Measurements from ENCODE around the gene SIPA1L3. TPM values are rescaled to one million over a fixed set of nuclear protein-coding genes. Genes with fewer than 3 reads are reported as not detected.

SIPA1L3 gene
- total RNA-seq, 3 donors from 2014 or later: 9.6 to 29.8 (median 28.5) TPM

DNA sequence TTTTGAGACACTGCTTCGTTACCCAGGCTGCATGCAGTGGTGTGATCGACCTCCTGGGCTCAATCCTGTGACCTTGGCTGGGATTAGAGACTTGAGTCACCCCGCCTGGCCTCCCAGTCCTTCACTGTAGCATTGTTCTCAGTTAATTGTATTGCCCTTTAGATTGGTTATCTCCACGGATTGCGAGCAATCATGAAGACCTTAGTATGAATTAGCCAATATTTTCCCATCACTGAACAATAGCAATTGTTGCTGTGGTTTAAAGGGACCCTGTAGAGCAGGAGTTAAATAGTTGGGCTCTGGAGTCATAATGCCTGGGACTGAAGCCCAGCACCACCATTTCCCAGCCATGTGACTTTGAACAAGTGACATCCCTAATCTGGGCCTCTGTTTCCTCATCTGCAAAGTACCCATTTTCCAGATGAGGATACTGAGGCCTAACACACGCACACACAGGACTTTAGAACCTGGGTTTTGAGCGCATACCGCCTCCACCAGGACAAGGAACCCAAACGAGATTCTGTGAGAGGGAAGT is 340.8 kb downstream of the SIPA1L3 start:
- Histone ChIP-seq H3K4me3 (no peak overlapping the region), H3K27me3 (no peaks in the 10 kb centered on the region), H3K4me1 (no peaks in the 10 kb centered on the region), H3K9me3 (no peaks in the 10 kb centered on the region), H3K27ac (peak overlapping the region; percentile 29 to 54), H3K36me3 (no peaks in the 10 kb centered on the region)
- no peak for DNase-seq (ENCODE audit: low spot score in 2 of 2)
- intact Hi-C loops (cut with DNase I; ENCODE audit: low total_unique reads): loop anchor here (10.0 kb wide), 1 partner anchor 87 kb away; the partner anchor contains the start of gene CATSPERG
- TF ChIP-seq POLR2AphosphoS5 (IDR thresholded peaks at IDR 0.05) (no peak), POLR2A (IDR thresholded peaks at IDR 0.05) (no peak)
- TF ChIP-seq, protein P1, sequence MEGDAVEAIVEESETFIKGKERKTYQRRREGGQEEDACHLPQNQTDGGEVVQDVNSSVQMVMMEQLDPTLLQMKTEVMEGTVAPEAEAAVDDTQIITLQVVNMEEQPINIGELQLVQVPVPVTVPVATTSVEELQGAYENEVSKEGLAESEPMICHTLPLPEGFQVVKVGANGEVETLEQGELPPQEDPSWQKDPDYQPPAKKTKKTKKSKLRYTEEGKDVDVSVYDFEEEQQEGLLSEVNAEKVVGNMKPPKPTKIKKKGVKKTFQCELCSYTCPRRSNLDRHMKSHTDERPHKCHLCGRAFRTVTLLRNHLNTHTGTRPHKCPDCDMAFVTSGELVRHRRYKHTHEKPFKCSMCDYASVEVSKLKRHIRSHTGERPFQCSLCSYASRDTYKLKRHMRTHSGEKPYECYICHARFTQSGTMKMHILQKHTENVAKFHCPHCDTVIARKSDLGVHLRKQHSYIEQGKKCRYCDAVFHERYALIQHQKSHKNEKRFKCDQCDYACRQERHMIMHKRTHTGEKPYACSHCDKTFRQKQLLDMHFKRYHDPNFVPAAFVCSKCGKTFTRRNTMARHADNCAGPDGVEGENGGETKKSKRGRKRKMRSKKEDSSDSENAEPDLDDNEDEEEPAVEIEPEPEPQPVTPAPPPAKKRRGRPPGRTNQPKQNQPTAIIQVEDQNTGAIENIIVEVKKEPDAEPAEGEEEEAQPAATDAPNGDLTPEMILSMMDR (IDR thresholded peaks at IDR 0.05): no peak

DNA sequence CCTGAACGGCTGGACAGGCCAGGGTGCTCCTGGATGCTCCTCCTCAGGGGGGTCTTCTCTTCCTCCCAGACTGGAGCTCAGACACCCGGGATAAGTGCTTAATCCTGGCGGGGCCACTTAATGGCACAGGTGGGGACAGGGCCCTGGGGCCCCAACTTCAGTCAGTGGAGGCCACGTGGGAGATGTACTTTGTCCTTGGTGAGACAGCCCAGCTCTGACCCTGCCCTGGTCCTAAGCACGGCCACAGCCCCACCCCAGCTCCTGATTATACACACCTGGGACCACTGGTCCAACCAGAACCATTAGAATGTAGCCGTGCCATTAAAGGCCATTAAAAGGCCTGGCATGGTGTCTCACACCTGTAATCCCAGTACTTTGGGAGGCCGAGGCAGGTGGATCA is 341.4 kb downstream of the SIPA1L3 start:
- intact Hi-C loops (cut with DNase I; ENCODE audit: low total_unique reads): loop anchor here (10.0 kb wide), 1 partner anchor 86 kb away; the partner anchor contains the start of gene CATSPERG
- H3K27ac ChIP-seq: peak overlapping the region; percentile 29 to 54
- H3K36me3 ChIP-seq: no peaks in the 10 kb centered on the region
- no peaks in the 10 kb centered on the region for H3K4me1 ChIP-seq
- no peaks in the 10 kb centered on the region for H3K27me3 ChIP-seq
- no peaks in the 10 kb centered on the region for H3K9me3 ChIP-seq
- TF ChIP-seq POLR2A (IDR thresholded peaks at IDR 0.05) (no peak), POLR2AphosphoS5 (IDR thresholded peaks at IDR 0.05) (no peak)
- TF ChIP-seq, protein P1 (IDR thresholded peaks at IDR 0.05): no peak
- DNase-seq (ENCODE audit: low spot score in 2 of 2): no peak
- no peak overlapping the region for H3K4me3 ChIP-seq

DNA sequence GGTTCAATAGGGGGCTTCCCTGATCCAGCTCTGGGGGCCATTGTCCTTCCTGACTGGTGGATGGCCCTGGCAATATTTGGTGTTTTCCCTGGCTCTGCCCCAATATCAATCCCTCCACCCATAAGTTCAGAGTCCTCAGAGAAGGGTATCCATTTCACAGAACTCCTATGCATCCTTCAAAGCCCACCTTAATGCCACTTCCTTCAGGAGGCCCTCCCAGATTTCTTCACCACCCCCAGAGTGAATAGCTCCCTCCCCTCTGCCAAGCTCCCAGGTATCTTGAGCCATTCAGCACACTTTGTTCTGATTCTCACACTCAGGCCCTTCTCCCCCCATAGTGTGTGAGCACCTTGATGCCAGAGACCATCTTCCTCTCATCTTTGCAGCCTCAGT is 343.4 kb downstream of the SIPA1L3 start:
- intact Hi-C loops (cut with DNase I; ENCODE audit: low total_unique reads): no loop called here
- H3K4me3 ChIP-seq: peak overlapping the region in 1 of 3 donors; percentile 44
- no peaks in the 10 kb centered on the region for H3K36me3 ChIP-seq
- no peaks in the 10 kb centered on the region for H3K4me1 ChIP-seq
- no peaks in the 10 kb centered on the region for H3K9me3 ChIP-seq
- DNase-seq (ENCODE audit: low spot score in 2 of 2): no peak
- TF ChIP-seq POLR2A (IDR thresholded peaks at IDR 0.05) (no peak), POLR2AphosphoS5 (IDR thresholded peaks at IDR 0.05) (no peak)
- TF ChIP-seq, protein P1 (IDR thresholded peaks at IDR 0.05): no peak
- H3K27me3 ChIP-seq: no peaks in the 10 kb centered on the region
- H3K27ac ChIP-seq: peak overlapping the region; percentile 91 to 97

DNA sequence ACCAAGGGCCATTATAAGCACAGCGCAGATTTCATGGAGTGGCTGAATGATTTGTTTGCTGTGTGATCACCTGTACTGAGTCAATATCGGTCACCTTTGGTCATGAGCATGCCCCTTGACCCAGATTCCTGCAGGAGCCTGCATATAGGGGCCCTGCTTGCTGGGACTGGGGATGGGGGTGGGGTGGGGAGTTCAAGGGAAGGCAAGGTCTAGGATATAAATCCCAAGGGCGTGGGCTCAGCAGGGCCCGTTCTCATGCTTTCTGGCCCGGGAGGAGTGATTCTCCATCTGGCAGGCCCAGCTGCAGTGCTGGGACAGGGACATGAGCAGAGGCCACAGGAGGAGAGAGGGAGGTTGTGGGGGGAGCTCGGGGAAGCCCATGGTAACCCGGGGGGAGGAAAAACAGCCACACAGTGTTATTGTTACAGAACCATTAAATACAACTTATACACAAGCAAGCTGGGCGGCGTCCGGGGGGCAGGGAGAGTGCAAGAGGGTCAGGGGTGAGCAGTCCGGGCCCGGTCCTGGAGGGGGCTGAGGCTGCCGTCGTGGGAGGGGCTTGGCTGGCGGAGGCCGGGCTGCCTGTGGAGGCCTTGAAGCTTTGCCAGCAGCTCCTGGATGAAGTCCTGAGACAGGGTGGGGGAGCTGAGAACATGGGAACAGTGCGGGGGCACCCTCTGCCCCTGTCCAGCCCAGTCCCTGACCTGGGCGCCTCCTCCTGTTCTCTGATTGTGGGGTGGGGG is 344.0 kb downstream of the SIPA1L3 start:
- intact Hi-C loops (cut with DNase I; ENCODE audit: low total_unique reads): no loop called here
- Histone ChIP-seq H3K27me3 (no peaks in the 10 kb centered on the region), H3K36me3 (no peaks in the 10 kb centered on the region), H3K4me3 (peak overlapping the region; percentile 9 to 62 (median 44)), H3K27ac (peak overlapping the region; percentile 91 to 97), H3K9me3 (no peaks in the 10 kb centered on the region), H3K4me1 (no peaks in the 10 kb centered on the region)
- TF ChIP-seq POLR2AphosphoS5 (IDR thresholded peaks at IDR 0.05) (no peak), POLR2A (IDR thresholded peaks at IDR 0.05) (no peak)
- TF ChIP-seq, protein P1 (IDR thresholded peaks at IDR 0.05): no peak
- DNase-seq (ENCODE audit: low spot score in 2 of 2): peak in 1 of 2 donors; percentile 77

DNA sequence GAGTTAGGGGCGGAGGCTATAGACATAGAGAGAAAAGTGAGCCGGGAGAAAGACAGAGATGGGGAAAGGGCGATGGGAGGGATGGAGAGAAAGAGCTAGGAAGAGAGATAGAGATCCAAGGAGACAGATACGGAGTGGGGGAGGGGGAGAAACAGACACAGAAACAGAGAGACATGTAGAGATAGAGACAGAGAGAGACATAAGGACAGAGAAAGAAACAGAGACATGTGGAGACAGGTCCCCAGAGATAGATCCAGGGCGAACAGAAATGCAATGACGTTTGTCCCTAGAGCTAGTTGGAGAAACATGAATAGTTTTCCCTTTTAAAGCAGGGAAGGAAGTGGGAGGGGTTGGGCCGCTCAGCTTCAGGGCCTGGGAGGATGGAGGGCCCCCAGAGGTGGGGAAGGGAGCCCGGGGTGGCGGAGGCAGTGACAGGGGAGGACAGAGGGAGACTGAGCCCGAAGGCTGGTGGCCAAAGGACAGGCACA is 344.6 kb downstream of the SIPA1L3 start:
- intact Hi-C loops (cut with DNase I; ENCODE audit: low total_unique reads): no loop called here
- Histone ChIP-seq H3K36me3 (no peaks in the 10 kb centered on the region), H3K4me1 (no peaks in the 10 kb centered on the region), H3K4me3 (peak overlapping the region; percentile 12 to 62 (median 44)), H3K27ac (peak overlapping the region; percentile 91 to 97), H3K9me3 (no peaks in the 10 kb centered on the region), H3K27me3 (no peaks in the 10 kb centered on the region)
- DNase-seq (ENCODE audit: low spot score in 2 of 2): peak in 1 of 2 donors; percentile 85
- TF ChIP-seq, protein P1 (IDR thresholded peaks at IDR 0.05): no peak
- TF ChIP-seq POLR2AphosphoS5 (IDR thresholded peaks at IDR 0.05) (peak in 2 of 3 donors; percentile 45 to 76), POLR2A (IDR thresholded peaks at IDR 0.05) (peak; percentile 27)

Measured in breast epithelium (tissue), 4 donors.